ENCODE results near the gene LRRK1. TPM values are rescaled to one million over a fixed set of nuclear protein-coding genes. Genes with fewer than 3 reads are reported as not detected.

The LRRK1 gene
- total and polyA plus RNA-seq, 2 donors (not counting 1 experiment from before 2014, with no cell fraction given) = 19.8 to 53.0 TPM

- H3K27me3 Mint-ChIP-seq = peaks cover 10% of the 10 kb centered on the region
- CTCF ChIA-PET = interaction anchor here (14.9 kb wide), 1 partner anchor 97 kb away, joined by 807 read pairs; no protein-coding TSS in a partner anchor
Observed at GRCh38 chr15:100911086-100911485, 8.1 kb upstream of the LRRK1 start.

GRCh38 chr15:100913961-100914360, 5.2 kb upstream of the LRRK1 start:
- WGBS (ENCODE audit: insufficient coverage) = 90% methylated on average over 4 of the region's 4 CpGs
- H3K4me1 Mint-ChIP-seq = peaks cover 5% of the 10 kb centered on the region
- ATAC-seq (ENCODE audit: low read depth) (no peak), DNase-seq (no peak)
- Histone ChIP-seq H3K4me2 (replicated peaks; ENCODE audit: low read depth, low read length, poor library complexity, severe bottlenecking) (no peak overlapping the region), H2AFZ (ENCODE audit: insufficient read depth, low read depth, low read length, poor library complexity, severe bottlenecking) (no peak overlapping the region), H3K4me1 (ENCODE audit: control insufficient read depth in 2 of 2, insufficient read depth in 2 of 2, low read length in 2 of 2) (peaks cover 0 to 13% of the 10 kb centered on the region in 2 donors), H4K20me1 (ENCODE audit: control insufficient read depth, insufficient read depth, low read length, poor library complexity, severe bottlenecking) (no peaks in the 10 kb centered on the region), H3K9me3 (ENCODE audit: control extremely low read depth in 1 of 3, control insufficient read depth in 2 of 3, insufficient read depth in 1 of 3, low read length in 2 of 3) (peaks cover 0 to 1% (median 0%) of the 10 kb centered on the region in 3 donors), H3K36me3 (replicated peaks in 1 of 2; ENCODE audit: control extremely low read depth in 1 of 2, control insufficient read depth in 1 of 2, extremely low read depth in 1 of 2, insufficient read depth in 2 of 2, low read length in 1 of 2) (no peaks in the 10 kb centered on the region), H3K27ac (ENCODE audit: low read length in 2 of 2) (no peak overlapping the region), H3K9ac (ENCODE audit: low read length) (no peak overlapping the region), H3K27me3 (replicated peaks in 1 of 4; ENCODE audit: control extremely low read depth in 1 of 4, control insufficient read depth in 3 of 4, insufficient read depth in 4 of 4, low read length in 3 of 4) (no peaks in the 10 kb centered on the region), H3K79me2 (ENCODE audit: control insufficient read depth, insufficient read depth, low read length) (peaks cover 6% of the 10 kb centered on the region), H3K4me3 (ENCODE audit: control extremely low read depth in 1 of 5, extremely low read depth in 1 of 5, insufficient read depth in 1 of 5, low read depth in 2 of 5, low read length in 4 of 5) (no peak overlapping the region)
- H3K27ac Mint-ChIP-seq = no peak overlapping the region
- H3K9me3 Mint-ChIP-seq (ENCODE audit: insufficient read depth) = peaks cover 2% of the 10 kb centered on the region
- H3K27me3 Mint-ChIP-seq = peaks cover 10% of the 10 kb centered on the region
- CTCF ChIA-PET = interaction anchor here (14.9 kb wide), 1 partner anchor 94 kb away, joined by 807 read pairs; no protein-coding TSS in a partner anchor
- no peak overlapping the region for H3K4me3 Mint-ChIP-seq
- POLR2A ChIA-PET = no interaction called here
- TF ChIP-seq EZH2 (IDR thresholded peaks at IDR 0.05; ENCODE audit: borderline replicate concordance, insufficient read depth, low read depth, low read length, poor library complexity, severe bottlenecking) = no peak
- TF ChIP-seq CTCF (IDR thresholded peaks at IDR 0.05) = no peak
- intact Hi-C loops (cut with micrococcal nuclease) = loop anchor here (10.0 kb wide), 1 partner anchor 569 kb away; the partner anchor contains the start of gene ADAMTS17

More at GRCh38 chr15:100911086-100911485, 8.1 kb upstream of the LRRK1 start:
- no peak overlapping the region for H3K27ac Mint-ChIP-seq
- no peak overlapping the region for H3K4me3 Mint-ChIP-seq
- DNase-seq (no peak), ATAC-seq (ENCODE audit: low read depth) (no peak)
- Histone ChIP-seq H4K20me1 (ENCODE audit: control insufficient read depth, insufficient read depth, low read length, poor library complexity, severe bottlenecking) (no peaks in the 10 kb centered on the region), H3K27ac (ENCODE audit: low read length in 2 of 2) (no peak overlapping the region), H3K4me1 (ENCODE audit: control insufficient read depth in 2 of 2, insufficient read depth in 2 of 2, low read length in 2 of 2) (no peaks in the 10 kb centered on the region), H2AFZ (ENCODE audit: insufficient read depth, low read depth, low read length, poor library complexity, severe bottlenecking) (no peak overlapping the region), H3K4me2 (replicated peaks; ENCODE audit: low read depth, low read length, poor library complexity, severe bottlenecking) (no peak overlapping the region), H3K4me3 (ENCODE audit: control extremely low read depth in 1 of 5, extremely low read depth in 1 of 5, insufficient read depth in 1 of 5, low read depth in 2 of 5, low read length in 4 of 5) (no peak overlapping the region), H3K79me2 (ENCODE audit: control insufficient read depth, insufficient read depth, low read length) (no peaks in the 10 kb centered on the region), H3K36me3 (replicated peaks in 1 of 2; ENCODE audit: control extremely low read depth in 1 of 2, control insufficient read depth in 1 of 2, extremely low read depth in 1 of 2, insufficient read depth in 2 of 2, low read length in 1 of 2) (no peaks in the 10 kb centered on the region), H3K9ac (ENCODE audit: low read length) (no peak overlapping the region), H3K27me3 (replicated peaks in 1 of 4; ENCODE audit: control extremely low read depth in 1 of 4, control insufficient read depth in 3 of 4, insufficient read depth in 4 of 4, low read length in 3 of 4) (no peaks in the 10 kb centered on the region), H3K9me3 (ENCODE audit: control extremely low read depth in 1 of 3, control insufficient read depth in 2 of 3, insufficient read depth in 1 of 3, low read length in 2 of 3) (peaks cover 0 to 1% (median 0%) of the 10 kb centered on the region in 3 donors)
- 75% methylated on average over 5 of the region's 10 CpGs for WGBS (ENCODE audit: insufficient coverage)
- POLR2A ChIA-PET = no interaction called here
- H3K9me3 Mint-ChIP-seq (ENCODE audit: insufficient read depth) = peaks cover 2% of the 10 kb centered on the region
- H3K4me1 Mint-ChIP-seq = no peaks in the 10 kb centered on the region
- intact Hi-C loops (cut with micrococcal nuclease) = loop anchor here (10.0 kb wide), 1 partner anchor 566 kb away; the partner anchor contains the start of gene ADAMTS17
- TF ChIP-seq CTCF (IDR thresholded peaks at IDR 0.05) (no peak), EZH2 (IDR thresholded peaks at IDR 0.05; ENCODE audit: borderline replicate concordance, insufficient read depth, low read depth, low read length, poor library complexity, severe bottlenecking) (no peak)
